NB4 (cell line): ENCODE data around the gene IGSF21.

Experiments used
- MYC ChIP-seq: IDR thresholded peaks from 2 replicates; pipeline ENCODE4 v1.6.1; 2011; ENCODE audit warnings: low read depth, low read length
- POLR2A ChIP-seq: IDR thresholded peaks from 2 replicates; pipeline ENCODE4 v1.6.1; 2011; ENCODE audit warnings: mild to moderate bottlenecking; ENCODE audit not compliant: insufficient read length; ENCODE audit errors: extremely low read depth
- TF ChIP-seq, protein P1 (sequence below): IDR thresholded peaks from one replicate; pipeline ENCODE4 v1.5.1; 2012; ENCODE audit warnings: low read depth, low read length
- TF ChIP-seq, protein P2 (sequence below): IDR thresholded peaks from 2 replicates; pipeline ENCODE4 v1.6.1; 2011; ENCODE audit warnings: low read depth, low read length

DNA sequence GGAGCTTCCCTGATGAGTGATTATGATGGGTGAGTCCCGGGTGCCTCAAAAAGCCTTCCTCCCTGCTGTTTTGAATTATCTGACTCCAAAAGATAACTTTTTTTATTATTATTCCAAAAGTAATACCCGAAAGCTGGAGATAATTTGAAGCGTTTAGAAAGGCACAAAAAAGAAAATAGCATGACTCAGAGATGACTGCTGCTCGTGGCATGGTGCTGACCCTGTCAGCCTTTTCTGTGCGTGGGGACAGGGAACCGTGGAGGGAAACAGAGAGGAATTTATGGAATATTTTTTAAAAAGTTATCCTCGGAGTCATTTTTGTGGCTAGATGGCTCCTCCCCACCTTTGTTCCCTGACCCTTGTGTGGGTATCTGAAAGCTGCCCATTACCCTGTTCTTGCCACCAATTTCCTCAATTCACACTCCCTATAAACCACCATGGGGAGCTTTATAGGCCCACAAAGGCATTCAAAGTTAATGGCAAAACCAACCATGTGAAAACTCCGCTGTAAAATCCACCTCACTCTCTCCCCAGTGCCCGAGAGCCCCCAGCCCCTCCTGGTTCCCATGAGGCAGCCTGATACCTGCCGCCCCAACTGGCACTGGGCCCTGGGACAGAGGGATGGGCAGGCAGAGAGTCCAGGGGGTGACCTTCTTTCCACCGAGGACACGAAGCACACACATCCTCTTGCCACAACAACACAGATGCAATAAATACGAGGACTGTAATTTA, 37.5 kb downstream of the IGSF21 start:
- TF ChIP-seq, protein P1, sequence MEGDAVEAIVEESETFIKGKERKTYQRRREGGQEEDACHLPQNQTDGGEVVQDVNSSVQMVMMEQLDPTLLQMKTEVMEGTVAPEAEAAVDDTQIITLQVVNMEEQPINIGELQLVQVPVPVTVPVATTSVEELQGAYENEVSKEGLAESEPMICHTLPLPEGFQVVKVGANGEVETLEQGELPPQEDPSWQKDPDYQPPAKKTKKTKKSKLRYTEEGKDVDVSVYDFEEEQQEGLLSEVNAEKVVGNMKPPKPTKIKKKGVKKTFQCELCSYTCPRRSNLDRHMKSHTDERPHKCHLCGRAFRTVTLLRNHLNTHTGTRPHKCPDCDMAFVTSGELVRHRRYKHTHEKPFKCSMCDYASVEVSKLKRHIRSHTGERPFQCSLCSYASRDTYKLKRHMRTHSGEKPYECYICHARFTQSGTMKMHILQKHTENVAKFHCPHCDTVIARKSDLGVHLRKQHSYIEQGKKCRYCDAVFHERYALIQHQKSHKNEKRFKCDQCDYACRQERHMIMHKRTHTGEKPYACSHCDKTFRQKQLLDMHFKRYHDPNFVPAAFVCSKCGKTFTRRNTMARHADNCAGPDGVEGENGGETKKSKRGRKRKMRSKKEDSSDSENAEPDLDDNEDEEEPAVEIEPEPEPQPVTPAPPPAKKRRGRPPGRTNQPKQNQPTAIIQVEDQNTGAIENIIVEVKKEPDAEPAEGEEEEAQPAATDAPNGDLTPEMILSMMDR, result no peak
- TF ChIP-seq POLR2A (no peak), MYC (no peak)
- TF ChIP-seq, protein P2, sequence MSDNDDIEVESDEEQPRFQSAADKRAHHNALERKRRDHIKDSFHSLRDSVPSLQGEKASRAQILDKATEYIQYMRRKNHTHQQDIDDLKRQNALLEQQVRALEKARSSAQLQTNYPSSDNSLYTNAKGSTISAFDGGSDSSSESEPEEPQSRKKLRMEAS, result no peak
